HPDE6-E6E7 (cell line): ENCODE measurements around the gene FLT4.

ENCODE experiments used
- DNase-seq: peaks from one replicate; pipeline ENCODE4 v3.0.0; 2011; ENCODE audit warnings: missing footprints; ENCODE audit errors: extremely low spot score

FLT4 gene

DNA sequence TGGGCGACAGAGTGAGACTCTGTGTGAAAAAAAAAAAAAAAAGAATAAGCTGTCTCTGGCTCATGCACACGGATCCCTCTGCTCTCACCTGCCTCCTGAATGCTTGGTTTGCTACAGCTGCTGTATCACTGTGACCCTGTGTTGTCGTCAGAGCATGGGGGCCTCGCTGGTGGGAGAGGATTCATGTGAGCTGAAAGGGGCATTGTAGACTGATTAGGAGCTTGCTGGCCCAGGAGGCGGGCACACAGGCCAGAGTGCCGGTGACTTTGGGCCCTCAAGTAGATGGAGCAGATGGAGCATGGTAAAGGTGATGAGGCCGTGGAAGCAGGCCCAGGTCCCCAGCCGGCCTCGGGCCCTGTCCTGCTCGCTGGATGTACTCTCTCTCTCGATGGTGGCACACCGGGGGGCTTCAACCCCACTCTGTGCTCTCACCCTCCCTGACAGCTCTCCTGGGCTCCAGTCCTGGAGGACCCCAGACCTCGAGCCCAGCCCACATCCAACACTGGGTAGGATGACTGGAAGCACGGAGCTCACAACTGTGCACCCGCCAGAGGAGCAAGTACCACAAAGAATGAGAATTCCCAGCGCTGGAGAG, 7.1 kb downstream of the FLT4 start:
- no peak for DNase-seq

- DNase-seq: no peak
Measured at GRCh38 chr5:180641566-180641900, 7.9 kb downstream of the FLT4 start.

DNA sequence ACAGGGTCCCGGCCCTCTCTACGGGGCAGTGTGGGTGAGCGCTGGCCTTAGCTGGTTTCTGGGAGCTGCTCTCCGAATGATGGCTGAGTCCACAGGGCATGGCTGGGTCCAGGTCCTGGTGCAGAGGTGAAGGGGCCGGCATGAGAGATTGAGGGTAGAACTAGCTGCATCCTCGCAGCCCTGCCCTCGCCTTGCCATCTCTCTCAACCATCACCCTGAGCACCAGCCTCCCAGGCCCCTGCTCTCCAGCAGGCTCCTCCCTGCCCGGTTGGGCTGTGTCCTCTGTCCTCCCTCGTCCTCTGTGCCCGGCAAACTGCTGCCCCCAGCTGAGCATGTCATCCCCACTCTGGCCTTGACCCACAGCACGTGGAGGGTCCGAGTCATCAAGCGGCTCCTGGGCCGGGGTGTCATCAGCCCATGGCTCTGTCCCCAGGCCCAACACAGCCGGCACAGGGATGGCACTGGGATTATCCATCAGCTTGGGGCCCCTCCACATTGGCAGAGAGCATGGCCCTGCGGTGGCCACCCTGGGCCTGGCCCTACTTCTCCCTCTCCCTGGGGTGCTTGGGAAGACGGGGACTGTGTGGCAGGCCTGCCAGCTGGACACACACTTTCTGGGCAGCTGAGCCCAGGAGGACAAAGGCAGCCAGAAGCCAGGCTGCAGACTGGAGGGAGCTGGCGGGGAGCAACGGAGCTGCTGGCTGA, 8.4 kb downstream of the FLT4 start:
- DNase-seq: no peak

GRCh38 chr5:180640611-180640860, 8.9 kb downstream of the FLT4 start:
- no peak for DNase-seq

GRCh38 chr5:180639741-180640610, 9.4 kb downstream of the FLT4 start:
- DNase-seq: no peak

DNA sequence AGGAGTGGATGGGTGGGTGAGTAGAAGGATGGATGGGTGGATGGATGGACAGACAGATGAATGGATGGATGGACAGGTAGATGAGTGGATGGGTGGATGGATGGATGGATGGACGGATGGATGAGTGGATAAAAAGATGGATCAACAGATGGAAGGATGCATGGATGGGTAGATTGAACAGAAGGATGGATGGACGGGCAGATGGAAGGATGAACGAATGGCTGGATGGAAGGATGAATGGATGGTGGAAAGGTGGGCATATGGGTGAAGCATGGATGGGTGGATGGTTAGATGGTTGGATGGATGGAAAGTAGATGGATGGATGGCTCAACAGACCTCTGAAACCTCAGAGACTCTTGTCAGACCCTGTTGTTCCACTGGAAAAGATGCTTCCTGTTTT, 10.1 kb downstream of the FLT4 start:
- no peak for DNase-seq

DNA sequence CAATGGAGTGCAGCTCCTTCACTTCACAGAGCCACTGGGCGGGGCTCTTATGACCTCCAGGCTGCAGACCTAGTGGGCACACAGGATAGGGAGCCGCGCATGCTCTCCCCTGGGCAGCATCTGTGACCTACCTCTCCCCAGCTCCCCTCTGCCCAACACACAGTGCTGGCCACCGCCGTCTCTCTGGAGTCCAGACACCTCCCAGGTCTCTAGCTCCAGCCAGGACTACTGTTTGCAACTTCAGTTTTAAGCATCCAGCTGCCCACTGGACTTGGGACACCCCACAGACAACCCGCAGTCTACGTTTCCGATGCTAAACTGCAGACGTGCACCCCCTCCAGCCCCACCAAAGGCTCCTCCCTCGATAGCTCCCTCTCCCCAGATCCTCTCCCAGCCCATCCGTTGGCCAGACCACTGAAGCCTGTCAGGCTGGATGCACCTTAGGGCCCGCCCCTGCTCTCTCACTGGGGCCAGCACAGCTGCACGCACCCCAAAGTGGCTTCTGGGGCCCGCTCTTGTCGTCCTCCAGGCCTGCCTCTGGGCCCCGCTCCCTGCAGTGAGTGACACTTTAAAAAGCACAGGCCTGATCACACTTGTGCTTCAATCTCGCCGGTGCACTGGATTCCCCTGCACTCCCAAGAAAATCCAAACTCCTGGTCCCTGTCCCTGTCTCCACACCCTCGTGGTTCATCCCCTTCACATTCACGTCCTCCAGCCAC, 11.3 kb downstream of the FLT4 start:
- no peak for DNase-seq

DNA sequence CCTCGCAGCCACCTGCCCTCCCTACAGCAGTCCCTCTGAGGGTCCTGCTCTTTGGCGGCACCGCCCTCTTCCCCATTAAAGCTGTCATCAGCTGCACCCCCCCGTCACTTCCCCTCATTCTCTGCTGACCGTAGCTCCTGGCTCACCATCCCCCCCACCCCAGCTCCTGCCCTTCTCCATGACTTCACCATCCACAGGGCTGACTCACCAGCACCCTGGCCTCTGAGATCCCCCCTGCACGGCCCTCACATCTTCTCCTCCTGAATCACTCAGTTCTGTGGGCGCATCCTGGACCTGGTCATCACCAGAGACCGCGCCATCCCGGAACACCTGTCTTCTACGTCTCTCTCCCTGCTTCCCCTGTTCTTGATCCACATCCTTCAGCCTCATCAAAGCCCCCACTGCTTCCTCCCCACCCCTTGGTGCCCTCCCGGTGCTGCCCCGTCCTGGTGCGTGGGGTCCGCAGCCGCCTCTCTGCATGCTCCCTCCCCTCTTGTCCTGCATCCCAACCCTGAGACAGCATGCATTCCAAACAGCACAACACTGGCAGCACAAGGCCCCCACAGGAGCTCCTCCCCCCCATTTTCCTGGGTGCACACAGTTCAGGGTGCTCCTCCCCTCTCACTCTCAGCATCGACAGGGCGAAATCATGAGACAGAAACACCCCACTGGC, 12.9 kb downstream of the FLT4 start:
- DNase-seq: no peak

DNA sequence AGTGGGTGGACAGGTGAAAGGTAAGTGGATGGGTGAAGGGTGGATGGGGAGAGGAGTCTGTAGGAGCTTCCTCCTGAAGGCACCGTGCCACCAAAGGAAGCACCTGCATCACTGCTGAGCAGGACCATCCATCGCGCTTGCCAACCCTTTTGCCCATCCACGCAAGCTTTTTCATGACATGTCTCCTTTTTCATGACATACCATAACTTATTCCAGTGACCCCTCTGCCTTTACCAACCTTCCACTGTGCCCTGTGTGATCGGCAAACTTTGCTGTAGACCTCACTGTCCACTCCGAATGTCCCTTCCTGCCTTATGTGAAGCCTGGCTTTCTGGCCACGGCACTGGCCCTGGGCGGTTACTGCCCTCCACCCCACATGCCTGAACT, 13.4 kb downstream of the FLT4 start:
- no peak for DNase-seq

DNA sequence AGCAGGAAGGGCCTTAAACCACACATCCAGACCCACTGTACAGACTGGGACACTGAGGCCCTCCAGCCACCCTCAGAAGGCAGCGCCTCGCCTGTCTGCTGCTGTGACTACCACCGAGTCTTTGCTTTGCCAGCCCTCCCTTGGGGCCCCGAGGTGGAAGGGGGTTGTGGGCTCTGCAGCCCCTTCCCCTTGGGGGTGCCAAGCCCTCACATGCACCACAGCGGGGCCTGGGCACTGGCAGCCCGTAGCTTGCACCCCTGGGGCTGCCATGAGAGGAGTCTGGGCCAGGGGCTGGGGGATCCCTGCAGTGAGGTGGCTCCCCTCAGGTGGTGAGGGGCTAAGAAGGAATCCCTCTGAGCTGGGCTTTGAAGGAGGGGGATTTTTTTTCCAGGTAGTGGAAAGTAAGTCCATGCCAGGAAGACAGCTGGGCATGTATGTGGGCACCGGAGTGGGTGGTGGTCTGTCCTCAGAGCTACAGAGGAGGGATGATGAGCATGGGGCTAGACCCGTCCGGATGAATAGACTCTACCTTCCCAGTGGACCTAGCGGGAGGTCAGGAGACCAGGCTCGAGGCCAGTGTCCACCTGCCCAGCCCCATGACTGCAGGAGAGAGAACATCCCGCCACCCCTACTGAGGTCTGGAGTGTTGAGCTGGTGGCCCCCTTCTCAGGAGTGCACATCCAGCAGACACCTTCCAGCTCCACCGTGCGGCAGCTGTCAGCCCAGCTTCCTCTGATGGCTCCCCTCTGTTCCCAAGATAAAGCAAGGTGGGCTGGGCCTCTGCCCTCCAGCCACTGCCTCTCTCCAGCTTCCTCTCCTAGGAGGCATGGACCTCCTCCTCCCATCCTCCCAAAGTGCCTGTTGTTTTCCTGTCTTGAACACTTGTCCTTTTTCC, 15.9 kb downstream of the FLT4 start:
- no peak for DNase-seq

GRCh38 chr5:180632768-180633167, 16.6 kb downstream of the FLT4 start:
- DNase-seq: no peak

DNA sequence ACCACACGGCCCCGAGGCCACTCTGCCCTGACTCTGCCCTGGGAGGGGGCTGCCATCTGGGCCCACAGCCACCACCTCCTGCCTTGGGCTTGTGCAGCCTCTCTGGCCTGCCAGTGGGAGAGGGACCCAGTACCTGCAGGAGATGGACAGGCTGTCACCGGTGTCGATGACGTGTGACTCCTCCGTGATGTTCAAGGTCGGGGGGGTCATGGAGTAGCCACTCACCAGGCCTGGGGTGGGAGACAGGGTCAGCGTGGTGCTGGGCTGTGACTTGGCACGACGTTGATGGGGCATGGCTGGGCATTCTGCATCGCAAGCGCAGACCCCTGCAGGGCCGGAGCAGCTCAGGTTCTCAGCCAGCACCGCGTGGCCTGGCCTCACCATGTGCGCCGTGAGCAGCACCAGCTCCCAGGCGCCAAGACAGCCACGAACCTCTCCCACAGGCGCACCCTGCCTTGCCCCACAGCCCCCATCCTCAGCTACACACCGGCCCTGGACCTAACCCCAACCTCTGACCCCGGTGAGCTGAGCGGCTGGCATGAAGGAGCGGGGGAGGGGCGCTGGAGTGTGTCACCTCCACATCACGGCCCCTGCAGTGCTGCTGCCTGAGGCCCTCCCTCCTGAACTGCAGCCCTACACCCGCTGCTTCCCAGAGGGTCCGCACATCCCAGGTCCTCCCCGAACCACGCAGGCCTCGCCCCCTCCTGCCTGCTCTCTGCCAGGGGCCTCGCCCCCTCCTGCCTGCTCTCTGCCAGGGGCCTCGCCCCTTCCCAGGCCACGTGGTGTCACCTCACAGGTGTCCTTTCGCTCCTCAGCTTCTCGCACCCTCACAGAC, 17.6 kb downstream of the FLT4 start:
- no peak for DNase-seq

DNA sequence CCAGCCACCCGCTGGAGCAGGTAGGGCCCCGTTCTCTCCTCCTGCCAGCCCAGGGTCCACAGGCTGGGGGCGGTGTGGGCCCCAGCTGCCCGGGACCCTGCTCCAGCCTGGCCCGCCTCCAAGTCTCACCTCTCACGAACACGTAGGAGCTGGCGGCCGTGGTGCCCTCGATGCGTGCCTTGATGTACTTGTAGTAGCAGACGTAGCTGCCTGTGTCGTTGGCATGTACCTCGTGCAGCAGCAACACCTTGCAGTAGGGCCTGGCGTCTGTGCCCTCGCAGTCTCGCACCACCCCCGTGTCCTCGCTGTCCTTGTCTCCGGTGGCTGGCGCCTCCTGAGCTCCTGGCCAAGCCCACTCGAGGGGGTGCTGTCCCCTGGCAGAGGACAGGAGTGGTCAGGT, 19.0 kb downstream of the FLT4 start:
- DNase-seq: no peak

DNA sequence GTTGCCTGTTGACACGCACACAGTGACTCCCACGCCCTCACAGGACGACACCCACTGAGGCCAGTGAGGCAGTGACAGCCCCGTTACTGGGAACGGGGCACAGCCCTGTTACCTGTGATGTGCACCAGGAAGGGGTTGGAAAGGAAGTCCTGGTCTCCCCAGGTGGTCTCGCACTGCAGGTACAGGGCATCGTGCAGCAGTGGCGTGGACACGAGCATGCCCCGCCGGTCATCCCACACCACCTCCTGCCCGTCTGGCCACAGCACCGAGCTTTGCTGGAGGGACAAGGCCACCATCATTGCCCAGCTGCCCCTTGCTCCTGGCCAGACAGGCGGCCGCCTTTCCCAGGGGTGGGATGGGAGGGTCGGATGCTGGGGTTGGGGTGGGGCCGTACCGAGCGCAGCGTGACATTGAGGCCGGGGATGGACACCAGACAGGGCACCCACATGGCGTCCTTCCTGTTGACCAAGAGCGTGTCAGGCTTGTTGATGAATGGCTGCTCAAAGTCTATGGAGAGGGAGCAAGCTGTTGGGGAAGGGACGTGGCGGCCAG, 19.5 kb downstream of the FLT4 start:
- no peak for DNase-seq

DNA sequence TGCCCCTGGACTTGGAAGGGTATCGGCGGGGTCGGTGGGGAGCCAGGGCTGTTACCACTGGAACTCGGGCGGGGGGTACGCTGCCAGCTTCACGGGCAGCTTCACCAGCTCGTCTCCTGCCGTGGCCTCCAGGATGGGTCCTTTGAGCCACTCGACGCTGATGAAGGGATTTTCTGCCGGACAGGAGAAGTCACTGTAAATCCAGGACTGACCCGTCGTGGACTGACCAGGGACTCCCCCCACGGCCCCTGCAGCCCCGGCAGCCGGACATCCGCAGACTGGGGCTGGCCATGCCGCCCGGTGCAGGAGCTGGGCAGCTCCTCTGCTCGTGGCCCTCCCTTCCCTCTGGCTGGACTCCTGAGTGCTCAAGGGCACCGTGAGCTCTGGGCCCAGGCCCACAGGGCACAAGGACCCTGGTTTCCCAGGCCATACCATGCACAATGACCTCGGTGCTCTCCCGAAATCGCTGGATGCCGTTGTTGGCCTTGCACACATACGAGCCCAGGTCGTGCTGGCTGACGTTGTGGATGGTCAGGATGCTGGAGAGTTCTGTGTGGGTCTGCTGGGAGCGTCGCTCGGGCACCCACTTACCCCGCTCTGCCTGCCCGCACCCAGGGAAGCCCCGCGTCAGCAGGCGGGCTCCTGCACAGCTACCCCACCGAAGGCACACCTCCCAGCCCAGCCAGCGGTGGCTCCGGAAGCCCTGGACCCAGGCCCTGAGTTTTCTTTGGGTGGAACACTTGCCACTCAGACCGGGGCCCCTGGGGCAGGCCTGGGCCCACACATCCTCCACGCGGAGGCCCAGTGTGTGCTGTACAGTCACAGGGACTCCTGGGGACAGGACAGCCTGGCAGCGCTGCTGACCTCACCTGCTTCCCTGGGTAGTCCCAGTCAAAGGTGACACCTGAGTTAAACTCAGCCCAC, 20.3 kb downstream of the FLT4 start:
- DNase-seq: no peak

GRCh38 chr5:180628211-180628610, 21.2 kb downstream of the FLT4 start:
- DNase-seq: no peak

- no peak for DNase-seq
Measured at GRCh38 chr5:180627386-180628120, 21.8 kb downstream of the FLT4 start.
